Nephron (organoid): ENCODE results near the gene MAD1L1.

Source experiments
- H3K27ac Mint-ChIP-seq, 3 experiments: 2 replicates each; pipeline ENCODE4 v1.8.0; 2020; ENCODE audit warnings: mixed read lengths in 3 of 3, mild to moderate bottlenecking in 2 of 3, moderate library complexity in 1 of 3
- H3K27me3 Mint-ChIP-seq: 2 replicates; pipeline ENCODE4 v1.8.0; 2021; ENCODE audit warnings: low read depth, mild to moderate bottlenecking, moderate library complexity, mixed read lengths
- H3K36me3 Mint-ChIP-seq: 2 replicates; pipeline ENCODE4 v1.8.0; 2020; ENCODE audit warnings: low read depth, mixed read lengths
- H3K4me1 Mint-ChIP-seq: 2 replicates; pipeline ENCODE4 v1.8.0; 2020; ENCODE audit warnings: mixed read lengths
- H3K4me3 Mint-ChIP-seq, 3 experiments: 2 replicates each; pipeline ENCODE4 v1.8.0; 2020; ENCODE audit warnings: mild to moderate bottlenecking in 3 of 3, mixed read lengths in 3 of 3, moderate library complexity in 2 of 3
- H3K9me3 Mint-ChIP-seq: 2 replicates; pipeline ENCODE4 v1.8.0; 2020; ENCODE audit warnings: mixed read lengths
- TF ChIP-seq, protein P1 (sequence below), 3 experiments: fragments of 200-600 bp; sonication (generic); IDR thresholded peaks; one replicate each; pipeline ENCODE4 v1.5.0; 2021; ENCODE audit warnings: antibody characterized with exemption in 3 of 3; ENCODE audit not compliant: unreplicated experiment in 3 of 3

The MAD1L1 gene

DNA sequence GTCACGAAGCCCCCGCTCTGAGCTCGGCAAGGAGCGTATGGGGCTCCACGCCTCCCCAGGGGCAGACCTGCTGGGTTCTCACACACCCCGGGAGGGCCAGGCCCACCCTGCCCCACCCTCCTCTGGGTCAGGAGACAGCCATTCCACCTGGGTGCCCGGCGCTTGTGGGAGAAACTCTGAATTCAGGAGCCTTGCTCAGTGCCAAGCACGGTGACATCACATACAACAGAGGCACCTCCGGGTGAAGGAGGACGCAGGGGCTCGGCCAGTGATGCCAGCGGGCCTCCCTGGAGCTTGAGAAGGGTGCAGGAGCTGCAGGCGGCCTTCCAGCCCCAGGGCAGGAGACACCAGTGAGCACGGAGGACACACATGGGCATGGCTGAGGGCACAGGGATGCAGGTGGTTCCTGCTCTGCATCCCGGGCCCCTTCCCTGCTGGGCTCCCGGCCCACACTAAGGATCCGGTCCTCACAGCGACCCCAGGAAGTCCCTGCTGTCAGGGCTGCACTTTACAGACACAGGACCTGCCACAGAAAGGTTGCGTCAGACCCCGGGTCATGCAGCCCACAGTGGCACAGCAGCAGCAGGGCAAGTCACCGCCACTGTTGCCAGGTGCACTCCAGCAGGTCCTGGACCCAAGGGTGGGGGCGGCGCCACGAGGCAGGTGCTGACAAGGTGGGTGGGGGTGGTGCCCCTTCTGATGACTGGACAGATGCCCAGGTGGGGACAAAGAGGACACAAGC, 108.0 kb downstream of the MAD1L1 start:
- Mint-ChIP-seq H3K27ac (no peak overlapping the region), H3K4me1 (peaks cover 23% of the 10 kb centered on the region), H3K9me3 (no peaks in the 10 kb centered on the region), H3K36me3 (peaks cover 3% of the 10 kb centered on the region), H3K4me3 (no peak overlapping the region), H3K27me3 (no peaks in the 10 kb centered on the region)
- TF ChIP-seq, protein P1, sequence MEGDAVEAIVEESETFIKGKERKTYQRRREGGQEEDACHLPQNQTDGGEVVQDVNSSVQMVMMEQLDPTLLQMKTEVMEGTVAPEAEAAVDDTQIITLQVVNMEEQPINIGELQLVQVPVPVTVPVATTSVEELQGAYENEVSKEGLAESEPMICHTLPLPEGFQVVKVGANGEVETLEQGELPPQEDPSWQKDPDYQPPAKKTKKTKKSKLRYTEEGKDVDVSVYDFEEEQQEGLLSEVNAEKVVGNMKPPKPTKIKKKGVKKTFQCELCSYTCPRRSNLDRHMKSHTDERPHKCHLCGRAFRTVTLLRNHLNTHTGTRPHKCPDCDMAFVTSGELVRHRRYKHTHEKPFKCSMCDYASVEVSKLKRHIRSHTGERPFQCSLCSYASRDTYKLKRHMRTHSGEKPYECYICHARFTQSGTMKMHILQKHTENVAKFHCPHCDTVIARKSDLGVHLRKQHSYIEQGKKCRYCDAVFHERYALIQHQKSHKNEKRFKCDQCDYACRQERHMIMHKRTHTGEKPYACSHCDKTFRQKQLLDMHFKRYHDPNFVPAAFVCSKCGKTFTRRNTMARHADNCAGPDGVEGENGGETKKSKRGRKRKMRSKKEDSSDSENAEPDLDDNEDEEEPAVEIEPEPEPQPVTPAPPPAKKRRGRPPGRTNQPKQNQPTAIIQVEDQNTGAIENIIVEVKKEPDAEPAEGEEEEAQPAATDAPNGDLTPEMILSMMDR (IDR thresholded peaks at IDR 0.05; ENCODE audit: unreplicated experiment in 3 of 3), result no peak

DNA sequence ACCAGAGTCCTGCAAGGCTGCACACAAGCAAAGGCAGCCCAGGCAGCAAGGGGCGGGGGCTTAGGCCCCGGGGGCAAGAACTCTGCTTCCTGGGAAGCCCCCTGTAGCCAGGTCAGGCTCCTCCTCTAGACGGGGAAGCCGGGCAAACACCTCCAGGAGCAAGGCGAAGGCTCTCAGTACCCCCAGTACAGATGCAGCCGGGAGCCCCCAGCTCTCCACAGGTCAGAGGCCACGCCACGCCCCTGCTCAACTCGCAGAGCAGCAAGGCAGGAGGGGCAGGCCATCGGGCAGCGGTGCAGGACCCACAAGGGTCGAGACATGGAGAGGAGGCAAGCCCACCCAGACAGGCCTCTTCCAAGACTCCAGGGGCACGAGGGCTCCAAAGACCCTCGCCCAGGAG, 108.8 kb downstream of the MAD1L1 start:
- H3K36me3 Mint-ChIP-seq, result peaks cover 3% of the 10 kb centered on the region
- H3K4me1 Mint-ChIP-seq, result peaks cover 16% of the 10 kb centered on the region
- no peak overlapping the region for H3K27ac Mint-ChIP-seq
- TF ChIP-seq, protein P1 (IDR thresholded peaks at IDR 0.05; ENCODE audit: unreplicated experiment in 3 of 3), result no peak
- H3K27me3 Mint-ChIP-seq, result no peaks in the 10 kb centered on the region
- H3K4me3 Mint-ChIP-seq, result no peak overlapping the region
- H3K9me3 Mint-ChIP-seq, result no peaks in the 10 kb centered on the region

DNA sequence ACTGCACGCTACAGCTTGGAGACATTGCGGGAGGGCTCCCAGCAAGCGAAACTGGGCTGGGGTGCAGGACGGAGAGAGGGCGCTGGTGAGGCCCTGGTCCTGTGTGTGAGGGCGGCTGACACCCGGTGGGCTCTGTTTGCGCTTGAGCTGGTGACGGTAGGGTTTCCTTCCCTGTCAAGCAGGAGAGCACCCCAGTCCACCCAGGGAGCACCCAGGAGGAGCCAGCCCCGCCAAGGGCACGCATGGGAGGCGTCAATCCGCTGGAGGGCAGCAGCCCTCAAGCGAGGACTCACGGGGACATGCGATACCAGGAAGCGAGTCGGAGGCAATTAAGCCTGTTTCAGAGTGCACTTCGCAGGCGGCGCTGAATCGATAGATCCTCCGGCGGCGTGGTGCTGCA, 109.4 kb downstream of the MAD1L1 start:
- TF ChIP-seq, protein P1 (IDR thresholded peaks at IDR 0.05; ENCODE audit: unreplicated experiment in 3 of 3), result no peak
- Mint-ChIP-seq H3K4me3 (no peak overlapping the region), H3K36me3 (peaks cover 3% of the 10 kb centered on the region), H3K4me1 (peaks cover 10% of the 10 kb centered on the region), H3K27ac (no peak overlapping the region), H3K9me3 (no peaks in the 10 kb centered on the region), H3K27me3 (no peaks in the 10 kb centered on the region)

DNA sequence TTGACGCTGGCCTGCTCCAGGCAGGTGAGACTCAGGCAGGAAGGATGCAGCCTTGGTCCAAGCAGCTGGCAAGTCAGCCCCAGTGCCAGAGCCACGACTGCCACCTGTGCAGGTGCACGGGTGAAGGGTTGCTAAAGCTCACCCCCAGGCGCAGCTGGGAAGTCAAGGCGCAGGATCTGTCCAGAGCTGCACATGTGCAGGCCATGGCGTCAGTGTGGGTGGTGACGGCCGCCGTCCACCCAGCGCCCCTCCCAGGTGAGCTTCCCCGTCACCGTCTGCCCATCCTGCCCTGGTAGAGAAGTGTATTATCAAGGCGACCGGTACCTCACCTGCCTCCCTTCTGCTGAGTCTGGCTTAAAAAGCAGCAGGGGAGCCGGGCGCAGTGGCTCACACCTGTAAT, 110.1 kb downstream of the MAD1L1 start:
- no peaks in the 10 kb centered on the region for H3K27me3 Mint-ChIP-seq
- no peak overlapping the region for H3K4me3 Mint-ChIP-seq
- peaks cover 3% of the 10 kb centered on the region for H3K36me3 Mint-ChIP-seq
- TF ChIP-seq, protein P1 (IDR thresholded peaks at IDR 0.05; ENCODE audit: unreplicated experiment in 3 of 3), result no peak
- H3K4me1 Mint-ChIP-seq, result peaks cover 6% of the 10 kb centered on the region
- no peaks in the 10 kb centered on the region for H3K9me3 Mint-ChIP-seq
- H3K27ac Mint-ChIP-seq, result no peak overlapping the region

DNA sequence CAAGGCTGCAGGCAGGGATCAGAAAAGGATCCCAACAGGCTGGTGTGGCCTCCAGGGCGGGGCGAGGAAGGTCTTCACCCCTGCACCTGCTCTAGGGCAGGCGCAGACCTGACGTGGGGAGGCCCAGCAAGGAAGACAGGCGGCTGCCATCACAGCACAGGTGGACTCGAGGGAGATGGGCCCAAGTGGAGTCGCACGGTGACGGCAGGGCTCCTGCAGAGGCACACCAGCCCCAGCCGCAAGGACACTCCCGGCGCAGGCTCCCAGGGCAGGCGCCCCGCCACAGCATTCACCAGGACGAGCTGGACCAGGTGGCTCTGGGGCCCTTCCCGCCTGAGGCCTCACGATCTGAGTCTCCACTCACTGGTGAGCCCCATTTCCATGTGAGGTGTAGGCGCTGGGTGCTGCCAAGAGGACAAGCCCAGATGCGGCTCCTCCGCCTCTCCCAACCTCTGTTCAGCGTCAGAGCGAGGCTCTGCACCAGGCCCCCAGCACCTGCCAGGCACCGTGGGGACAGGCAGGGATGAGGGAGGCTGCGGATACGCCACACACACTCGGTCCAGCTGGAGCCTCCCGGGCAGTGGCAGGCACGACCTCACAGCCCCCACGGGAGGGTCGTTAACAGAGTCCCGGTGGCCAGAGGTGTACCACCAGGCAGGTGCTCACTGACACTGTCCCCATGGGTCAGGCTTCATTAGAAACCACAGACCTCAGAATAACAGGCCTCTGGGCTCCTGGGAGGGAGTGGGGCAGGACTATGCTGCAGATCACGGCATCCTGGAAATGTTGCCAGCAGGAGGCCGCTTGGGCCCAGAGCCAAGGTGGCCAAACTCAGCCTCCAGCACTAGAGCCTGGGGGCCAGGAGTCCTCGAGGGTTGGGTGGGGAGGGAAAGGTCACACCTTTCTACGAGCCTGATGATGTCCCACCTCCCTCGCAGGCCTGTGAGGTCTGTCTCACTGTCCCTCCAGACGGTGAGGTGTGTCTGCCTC, 111.6 kb downstream of the MAD1L1 start:
- H3K27ac Mint-ChIP-seq, result no peak overlapping the region
- H3K4me3 Mint-ChIP-seq, result no peak overlapping the region

More for the DNA sequence above, 111.6 kb downstream of the MAD1L1 start:
- H3K9me3 Mint-ChIP-seq, result no peaks in the 10 kb centered on the region
- H3K27me3 Mint-ChIP-seq, result no peaks in the 10 kb centered on the region
- H3K36me3 Mint-ChIP-seq, result peaks cover 3% of the 10 kb centered on the region
- TF ChIP-seq, protein P1 (IDR thresholded peaks at IDR 0.05; ENCODE audit: unreplicated experiment in 3 of 3), result no peak
- H3K4me1 Mint-ChIP-seq, result peaks cover 15% of the 10 kb centered on the region
